GM03348 (cell line): Measurements from ENCODE around the gene DENR.
"Not testable (repeated sequence)": the region's sequence is repeated elsewhere in the genome, so short reads cannot be mapped to it uniquely, and the experiment has no call there.

Experiments
- DNase-seq: peaks from one replicate; pipeline ENCODE4 v3.0.0; 2012; ENCODE audit warnings: low spot score

Gene DENR, protein sequence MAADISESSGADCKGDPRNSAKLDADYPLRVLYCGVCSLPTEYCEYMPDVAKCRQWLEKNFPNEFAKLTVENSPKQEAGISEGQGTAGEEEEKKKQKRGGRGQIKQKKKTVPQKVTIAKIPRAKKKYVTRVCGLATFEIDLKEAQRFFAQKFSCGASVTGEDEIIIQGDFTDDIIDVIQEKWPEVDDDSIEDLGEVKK

DNA sequence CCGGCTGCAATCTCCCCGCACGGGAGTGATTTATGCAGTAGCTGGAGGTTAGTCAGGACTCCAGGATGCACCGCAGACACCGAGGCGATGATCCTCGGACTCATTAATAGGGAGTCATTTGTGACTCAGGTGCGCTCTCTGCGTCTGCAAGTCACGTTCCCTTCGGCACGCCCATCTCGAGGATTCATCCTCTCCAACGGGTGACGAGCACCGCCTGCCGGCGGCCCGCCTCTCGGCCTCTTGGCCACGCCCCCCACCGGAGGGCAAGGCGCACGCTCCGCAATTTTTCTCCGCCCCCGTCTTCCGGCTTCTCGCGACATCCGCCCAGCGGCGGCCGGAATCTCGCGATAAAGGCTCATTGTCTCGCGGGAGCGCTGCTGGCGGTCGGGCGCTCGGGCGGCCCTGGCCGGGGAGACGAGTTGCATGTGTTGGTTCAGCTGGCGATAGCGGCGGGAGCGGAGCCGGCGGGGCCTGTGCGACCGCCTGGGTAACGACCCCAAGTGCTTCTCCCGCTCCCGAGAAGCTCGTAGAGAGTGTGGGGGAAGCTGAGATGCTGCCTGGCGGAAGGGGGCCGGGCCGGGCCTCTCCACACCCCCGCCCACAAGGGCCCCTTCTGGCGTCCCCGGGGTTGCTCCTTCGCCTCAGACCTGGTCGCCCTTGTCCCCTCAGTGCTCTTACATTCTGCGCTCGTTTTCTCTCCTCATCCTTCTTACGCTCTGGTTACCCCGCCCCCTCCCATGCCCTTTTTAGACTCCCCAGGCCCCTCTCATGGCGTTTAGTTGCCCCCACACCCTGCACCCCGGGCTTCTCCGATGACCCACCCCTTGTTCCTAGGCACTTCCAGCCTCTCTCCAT is at the start of gene DENR:
DENR (plus strand) TSS at position 361 of the 855 bp plus-strand sequence. CDS start 878 bp downstream, outside the sequence.
- peak; percentile 98 for DNase-seq

DNA sequence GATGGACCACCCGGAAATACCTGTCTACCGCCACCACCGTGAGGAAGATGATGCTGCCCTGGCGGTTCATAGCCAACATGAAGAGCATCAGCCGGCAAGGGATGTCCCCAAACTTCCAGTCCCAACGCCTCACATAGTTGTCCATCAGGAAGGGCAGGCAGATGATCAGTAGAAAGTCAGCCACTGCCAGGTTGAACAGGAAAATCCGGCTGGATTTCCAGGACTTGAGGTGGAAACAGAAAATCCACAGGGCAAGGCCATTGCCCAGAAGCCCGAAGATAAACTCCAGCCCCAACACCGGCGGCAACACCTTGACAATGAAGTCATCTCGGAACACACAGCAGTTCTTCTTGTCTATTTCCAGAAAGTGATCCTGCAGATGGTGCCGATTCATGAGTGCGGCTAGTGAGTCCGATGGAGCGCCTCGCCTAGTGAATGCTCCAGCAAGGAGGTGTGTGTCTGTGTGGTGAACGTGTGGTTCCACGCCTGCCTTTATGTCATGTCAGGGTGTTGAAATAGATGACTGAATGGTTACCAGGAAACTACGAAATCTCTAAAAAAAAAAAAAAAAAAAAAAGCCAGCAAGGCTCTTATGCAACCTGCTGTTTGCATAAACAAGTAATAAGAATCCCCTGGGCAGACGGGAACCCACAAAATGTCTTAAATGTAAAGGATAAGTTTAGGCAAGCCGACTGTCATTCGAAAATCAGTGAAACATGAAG is 49.6 kb upstream of the DENR start, which contains the start of gene HCAR2:
HCAR2 (minus strand) TSS at position 468 of the 722 bp plus-strand sequence; CDS start at position 394, 74 bp downstream.
- DNase-seq: not testable (repeated sequence)

DNA sequence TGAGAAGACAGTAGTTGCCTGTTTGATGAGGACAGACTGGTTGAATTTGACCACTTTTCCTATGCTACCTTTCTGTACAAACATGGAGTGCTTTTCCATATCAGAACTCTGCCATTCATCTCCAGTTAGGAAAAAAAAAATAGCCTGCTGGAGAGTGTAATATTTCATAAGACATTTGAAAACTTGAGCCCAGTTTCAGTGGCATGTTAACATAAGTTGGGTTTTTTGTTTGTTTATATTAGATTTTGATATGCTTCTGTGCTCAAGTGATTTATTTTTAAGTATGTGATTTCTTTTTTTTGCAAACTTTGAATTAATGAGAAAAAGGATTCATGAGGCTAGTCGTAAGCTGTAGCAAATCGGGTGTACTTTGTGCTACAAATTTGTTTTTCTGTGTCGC is 48.8 kb upstream of the DENR start:
- not testable (repeated sequence) for DNase-seq

DNA sequence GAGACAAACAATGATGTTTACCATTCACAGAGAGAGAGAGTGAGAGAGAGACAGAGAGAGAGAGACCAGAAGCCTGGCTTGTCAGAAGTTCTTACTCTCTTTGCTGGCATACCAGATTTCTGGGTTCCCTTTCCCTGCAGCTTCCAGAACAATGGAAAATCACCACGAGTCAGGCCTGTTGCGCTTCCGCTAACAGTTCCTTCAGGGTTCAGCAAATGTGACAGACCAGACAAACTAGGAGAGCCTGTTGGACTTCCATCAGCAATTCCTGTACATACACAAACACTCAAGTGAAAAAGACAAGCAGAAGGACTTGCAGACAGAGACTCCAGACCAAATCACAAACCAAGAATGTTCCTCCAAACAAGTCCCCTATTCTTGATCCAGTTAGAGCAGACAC is 43.3 kb upstream of the DENR start:
- DNase-seq: not testable (repeated sequence)

DNA sequence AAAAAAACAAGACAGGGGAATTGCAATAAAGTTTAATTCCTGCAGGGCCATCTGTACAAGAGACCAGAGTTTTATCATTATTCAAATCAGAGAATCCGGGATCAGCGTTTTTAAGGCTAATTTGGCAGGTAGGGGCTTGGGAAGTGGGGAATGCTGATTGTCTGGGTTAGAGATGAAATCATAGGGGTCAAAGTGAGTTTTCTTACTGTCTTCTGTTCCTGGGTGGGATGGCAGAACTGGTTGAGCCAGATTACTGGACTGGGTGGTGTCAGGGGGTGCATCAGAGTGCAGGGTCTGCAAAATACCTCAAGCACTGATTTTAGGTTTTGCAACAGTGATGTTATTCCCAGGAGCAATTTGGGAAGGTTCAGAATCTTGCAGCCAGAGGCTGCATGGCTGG is 42.3 kb upstream of the DENR start:
- not testable (repeated sequence) for DNase-seq

DNA sequence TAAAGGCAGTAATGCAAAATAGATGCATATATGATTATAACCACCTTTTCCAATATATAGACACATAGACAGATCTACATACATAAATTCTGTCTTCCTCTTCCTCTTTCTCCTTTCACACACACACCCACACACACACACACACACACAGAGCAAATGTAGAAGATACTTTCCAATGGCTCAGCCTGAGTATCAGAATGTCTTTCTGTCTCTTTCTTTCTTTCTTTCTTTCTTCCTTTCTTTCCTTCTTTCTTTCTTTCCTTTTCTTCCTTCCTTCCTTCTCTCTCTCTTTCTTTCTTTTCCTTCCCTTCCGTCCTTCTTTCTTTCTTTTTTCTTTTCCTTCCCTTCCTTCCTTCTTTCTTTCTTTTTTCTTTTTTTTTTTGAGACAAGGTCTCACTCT is 41.4 kb upstream of the DENR start:
- not testable (repeated sequence) for DNase-seq

DNA sequence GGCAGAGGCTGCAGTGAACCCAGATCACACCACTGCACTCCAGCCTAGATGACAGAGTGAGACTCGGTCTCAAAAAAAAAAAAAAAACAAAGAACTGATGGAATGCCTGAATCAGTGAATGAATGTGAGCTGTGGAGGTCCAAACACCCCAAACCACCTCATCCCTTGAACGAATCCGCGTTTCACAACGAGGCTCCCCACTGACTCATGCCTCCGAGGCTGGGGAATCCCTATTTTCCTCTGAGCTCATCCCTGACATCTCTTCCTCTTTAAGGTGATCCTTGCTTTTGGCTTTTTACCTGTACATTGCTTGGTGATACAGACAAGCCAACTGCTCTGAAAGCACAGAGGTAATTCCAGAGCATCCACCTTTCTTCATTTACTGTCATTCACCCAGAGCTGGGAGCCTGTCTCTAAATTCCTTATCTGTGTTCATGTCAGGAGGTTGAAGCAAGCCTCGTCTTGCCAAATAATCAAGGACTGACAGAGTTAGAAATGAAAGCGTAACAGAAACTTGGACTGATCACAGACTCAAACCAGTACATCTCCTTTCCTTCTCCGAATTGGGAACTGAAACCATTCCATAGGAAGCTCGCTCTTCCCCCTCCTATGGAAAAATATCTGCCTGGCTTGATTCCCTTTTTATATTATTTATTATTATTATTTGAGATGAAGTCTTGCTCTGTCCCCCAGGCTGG is 39.0 kb upstream of the DENR start:
- DNase-seq: not testable (repeated sequence)

DNA sequence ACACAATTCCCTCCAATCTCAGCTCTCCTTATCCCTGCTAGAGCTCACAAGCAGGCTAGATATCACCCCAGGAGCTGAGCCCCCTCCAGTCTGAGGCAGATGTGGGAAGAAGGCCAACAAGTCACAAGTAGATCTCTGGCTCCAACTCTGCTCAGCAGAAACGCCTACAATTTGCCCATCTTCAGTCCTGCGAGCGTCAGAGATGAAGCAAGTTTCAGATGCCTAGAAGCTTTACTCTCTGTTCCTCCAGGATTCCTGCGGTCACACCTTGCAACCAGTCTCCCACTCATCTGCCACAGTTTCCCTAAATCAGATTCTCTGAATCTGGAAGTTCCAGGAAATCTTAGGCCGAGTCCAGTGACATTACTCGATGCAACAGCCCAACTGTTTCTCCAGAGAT is 37.4 kb upstream of the DENR start:
- DNase-seq: not testable (repeated sequence)

DNA sequence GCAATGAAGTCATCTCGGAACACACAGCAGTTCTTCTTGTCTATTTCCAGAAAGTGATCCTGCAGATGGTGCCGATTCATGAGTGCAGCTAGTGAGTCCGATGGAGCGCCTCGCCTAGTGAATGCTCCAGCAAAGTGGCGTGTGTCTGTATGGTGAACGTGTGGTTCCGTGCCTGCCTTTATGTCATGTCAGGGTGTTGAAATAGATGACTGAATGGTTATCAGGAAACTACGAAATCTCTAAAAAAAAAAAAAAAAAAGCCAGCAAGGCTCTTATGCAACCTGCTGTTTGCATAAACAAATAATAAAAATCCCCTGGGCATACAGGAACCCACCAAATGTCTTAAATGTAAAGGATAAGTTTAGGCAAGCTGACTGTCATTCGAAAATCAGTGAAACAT is 36.0 kb upstream of the DENR start, which contains the start of gene HCAR3:
HCAR3 (minus strand) TSS at position 154 of the 400 bp plus-strand sequence; CDS start at position 80, 74 bp downstream.
- DNase-seq: not testable (repeated sequence)

DNA sequence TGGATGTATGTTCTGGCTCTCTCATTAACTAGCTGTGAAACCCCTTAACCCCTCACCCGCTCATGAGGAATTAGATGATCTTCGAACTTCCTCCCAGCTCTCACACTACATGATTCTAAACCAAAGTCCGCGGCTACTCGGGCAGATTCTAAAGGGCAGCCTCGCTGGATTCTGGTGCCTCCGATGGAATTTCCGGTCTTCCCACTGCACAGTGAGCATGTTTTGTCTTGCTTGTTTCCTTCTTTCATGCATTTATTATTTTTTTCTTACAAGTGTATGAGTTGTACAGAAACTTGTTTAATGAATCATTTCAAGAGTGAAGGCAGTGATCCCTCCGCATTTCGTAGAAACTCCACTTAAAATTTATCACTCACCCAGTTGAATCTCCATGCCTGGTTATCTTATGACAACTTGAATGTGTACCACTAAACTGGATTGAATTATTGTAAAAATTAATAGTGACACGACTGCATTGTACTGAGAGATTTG is 31.5 kb upstream of the DENR start:
- DNase-seq: no peak

DNA sequence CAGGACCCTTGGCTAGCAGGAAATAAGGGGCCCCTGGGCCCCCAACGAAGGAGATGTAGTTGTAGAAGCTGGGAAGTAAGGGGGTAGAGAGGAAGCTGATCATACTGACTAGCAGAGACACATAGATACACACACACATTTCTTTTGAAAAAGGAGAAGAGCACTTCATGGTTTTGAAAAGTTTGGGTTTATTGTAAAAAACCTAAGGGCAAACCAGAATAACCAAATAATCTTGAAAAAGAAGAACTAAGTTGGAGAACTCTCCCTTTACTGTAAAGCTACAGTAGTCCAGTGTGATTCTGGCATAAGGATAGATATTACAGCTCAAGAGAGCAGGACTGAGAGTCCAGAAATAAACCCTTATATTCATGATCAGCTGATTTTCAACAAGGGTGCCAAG is 30.2 kb upstream of the DENR start:
- DNase-seq: no peak

DNA sequence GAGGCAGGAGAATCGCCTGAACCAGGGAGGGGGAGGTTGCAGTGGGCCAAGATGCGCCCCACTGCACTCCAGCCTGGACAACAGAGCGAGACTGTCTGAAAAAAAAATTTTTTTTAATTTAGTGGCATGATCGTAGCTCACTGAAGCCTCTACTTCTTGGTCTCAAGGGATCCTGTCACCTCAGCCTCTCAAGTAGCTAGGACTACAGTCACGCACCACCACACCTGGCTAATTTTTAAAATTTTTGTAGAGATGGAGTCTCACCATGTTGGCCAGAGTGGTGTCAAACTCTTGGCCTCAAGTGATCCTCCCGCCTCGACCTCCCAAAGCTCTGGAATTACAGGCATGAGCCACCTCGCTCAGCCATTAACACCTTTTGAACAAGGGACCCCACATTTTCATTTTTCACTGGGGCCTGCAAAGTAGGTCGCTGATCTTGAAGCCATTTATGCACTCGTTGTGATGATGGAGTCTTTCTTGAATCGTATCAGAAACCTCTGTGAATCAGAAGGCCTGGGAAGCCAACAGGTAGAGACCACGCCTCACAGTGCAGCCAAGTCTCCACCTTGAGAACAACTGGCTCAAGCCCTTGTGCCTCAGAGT is 27.9 kb upstream of the DENR start:
- no peak for DNase-seq

DNA sequence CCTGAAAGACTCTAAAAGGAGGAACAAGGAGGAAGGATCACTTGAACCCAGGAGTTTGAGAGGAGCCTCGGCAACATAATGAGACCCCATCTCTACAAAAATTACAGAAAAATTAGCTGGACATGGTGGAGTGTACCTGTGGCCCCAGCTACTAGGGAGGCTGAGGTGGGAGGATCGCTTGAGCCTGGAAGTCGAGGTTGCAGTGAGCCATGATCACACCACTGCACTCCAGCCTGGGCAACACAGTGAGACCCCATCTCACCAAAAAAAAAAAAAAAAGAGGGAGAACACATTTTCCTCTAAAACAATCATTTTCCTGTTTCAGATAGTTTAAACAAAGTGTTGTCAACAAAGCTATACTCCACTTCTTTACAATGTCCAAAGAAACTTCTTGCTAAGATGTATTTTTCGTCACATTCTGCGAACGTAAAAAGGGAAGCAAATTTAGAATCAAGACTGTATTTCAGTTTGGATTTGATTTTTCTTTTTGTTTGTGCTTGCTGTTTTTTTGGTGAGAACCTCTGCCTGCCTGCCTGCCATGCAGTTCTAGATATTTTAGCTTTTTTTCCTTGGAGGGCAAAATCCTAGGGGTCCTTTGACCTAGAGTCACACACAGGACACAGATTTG is 27.1 kb upstream of the DENR start:
- no peak for DNase-seq

DNA sequence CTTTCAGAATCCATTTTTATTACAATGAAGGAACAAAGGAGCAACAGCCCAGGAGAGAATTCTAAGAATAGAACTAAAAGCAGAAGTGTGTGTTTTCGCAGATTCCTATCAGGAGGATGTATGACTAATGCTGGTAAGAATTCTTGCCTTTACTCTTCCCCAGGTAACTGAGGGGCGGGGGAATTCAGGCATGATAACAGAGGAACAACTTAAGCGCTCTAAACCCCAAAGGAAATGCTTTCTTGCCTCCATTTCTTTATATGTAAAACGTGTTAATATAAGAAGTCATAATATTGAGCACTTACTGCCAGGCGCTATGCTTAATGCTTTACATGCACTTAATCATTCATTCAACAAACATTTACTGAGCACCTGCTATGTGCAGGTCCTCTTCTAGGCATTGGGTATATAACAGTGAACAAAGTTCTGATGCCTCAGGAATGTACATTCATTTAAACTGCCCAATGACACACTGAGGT is 26.5 kb upstream of the DENR start:
- no peak for DNase-seq

DNA sequence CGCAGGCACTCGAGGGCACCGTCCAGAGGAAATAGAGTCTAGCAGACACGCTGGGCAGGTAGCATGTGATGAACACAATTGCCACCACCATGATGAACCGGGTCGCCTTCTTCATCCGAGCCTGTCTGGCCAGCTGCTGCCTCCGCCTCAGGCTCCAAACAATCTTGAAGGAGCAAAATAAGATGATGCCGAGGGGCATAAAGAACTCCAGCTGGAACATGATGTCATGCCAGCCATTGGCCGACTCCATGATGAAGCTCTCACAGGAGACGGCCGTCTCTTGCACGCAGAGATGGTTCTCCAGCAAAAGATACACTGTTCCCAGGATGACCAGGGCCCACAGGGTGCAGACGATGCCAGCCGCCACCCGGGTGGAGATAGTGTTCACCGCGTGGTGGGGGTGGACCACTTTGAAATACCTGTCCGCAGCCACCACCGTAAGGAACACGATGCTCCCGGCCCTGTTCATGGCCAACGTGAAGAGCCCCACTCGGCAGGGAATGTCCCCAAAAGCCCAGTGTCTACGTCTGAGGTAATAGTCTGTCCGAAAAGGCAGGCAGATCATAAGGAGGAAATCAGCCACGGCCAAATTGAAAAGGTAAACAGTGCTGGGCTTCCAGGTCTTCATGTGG is 22.9 kb upstream of the DENR start:
- DNase-seq: no peak

DNA sequence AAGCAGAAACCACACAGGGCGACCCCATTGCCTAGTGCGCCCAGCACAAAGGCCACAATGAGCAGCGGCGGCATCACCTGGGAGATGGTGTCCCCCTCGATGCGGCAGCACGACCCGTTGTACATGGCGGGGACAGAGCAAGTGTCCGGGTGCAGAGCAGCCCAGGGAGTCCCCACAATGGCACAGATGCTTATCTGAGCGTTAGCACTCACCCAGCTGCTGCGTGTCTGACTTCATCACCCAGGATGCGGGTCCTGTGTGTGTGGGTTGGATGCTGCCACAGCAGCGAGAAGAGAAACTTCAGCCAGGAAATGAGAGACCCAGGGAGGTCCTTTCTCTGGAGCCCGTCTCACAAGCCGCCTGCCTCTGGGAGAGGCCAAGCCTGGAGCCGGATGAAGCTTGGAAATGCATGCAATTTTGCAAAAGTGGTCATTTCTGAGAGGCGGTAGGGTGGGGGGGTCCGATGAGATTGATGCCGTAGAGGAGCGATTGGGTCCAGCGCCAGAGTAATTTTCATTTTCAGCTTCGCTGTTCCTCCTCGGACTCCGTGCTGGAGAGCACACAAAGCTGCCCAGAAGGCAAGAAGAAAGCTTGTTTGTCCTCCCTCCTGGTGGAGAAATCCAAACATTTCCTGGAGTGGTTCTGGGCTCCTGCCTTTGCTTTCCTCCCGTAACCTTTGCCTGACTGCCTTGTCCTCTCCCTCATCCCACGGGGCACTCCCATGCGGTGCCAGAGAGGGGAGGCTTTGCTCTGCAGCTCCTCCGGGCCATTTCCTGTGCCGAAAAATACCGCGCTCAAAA is 22.2 kb upstream of the DENR start, which contains the start of gene HCAR1:
HCAR1 (minus strand) TSS at position 630 of the 800 bp plus-strand sequence; CDS start at position 125, 505 bp downstream.
- DNase-seq: no peak

DNA sequence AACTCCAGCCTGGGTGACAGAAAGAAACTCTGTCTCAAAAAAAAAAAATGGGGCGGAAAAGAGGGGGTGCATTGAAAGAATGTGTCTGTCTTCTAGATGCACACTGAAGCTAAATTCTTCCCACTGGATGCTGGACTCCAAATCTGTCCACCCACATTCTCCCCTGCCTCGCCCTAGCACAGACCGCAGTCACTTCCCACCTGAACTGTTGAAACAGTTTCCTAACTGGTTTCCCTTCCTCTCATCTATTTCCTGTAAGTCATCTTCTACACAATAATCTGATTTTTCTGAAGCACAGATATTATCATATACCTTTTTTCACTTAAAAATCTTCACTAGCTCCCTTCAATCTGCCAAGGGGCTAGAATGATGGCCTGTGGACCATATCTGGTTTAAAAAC is 20.5 kb upstream of the DENR start:
- no peak for DNase-seq

DNA sequence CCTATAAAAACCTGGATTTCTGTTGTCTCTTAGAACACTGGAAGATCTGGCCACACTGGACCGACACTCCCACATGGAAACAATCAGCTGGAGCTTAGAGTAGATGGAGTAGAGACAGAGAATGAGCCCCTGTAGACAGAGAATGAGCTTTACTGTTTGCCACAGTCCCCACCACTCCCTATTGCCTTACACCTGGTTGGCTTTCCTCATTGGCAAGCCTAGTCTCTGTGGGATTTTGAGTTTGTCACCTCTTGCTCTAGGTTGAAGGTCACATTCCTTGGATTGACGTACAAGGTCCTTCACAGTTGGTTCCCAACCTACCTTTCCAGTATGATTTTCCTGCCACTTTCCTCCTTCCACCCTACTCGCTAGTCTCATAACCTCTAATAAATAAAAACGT is 20.0 kb upstream of the DENR start:
- DNase-seq: no peak

DNA sequence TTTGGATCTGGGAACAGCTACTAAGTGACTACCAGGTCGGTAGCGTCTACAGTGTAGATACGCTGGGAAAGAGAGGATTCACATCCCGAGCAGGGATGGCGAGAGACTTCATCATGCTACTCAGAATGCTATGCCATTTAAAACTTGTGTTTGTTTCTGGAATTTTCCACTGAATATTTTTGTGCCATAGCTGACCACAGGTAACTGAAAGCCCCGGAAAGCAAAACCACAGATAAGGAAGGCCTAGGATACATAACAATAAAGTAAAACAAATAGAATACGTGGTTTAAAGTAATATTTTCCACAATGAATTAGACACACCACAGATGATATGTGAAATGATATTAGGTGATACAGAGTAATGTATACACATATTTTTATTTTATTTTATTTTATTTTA is 14.1 kb upstream of the DENR start:
- DNase-seq: no peak
